HepG2 (cell line): Measurements from ENCODE around the gene TEX22. TPM values are rescaled to one million over a fixed set of nuclear protein-coding genes. Genes with fewer than 3 reads are reported as not detected.
A peak's percentile ranks its signal among the peaks of the same experiment; 100 is the strongest.

Experiments
- ATAC-seq: fragments of 200-7000 bp; cut with Tn5 transposase; 3 replicates; pipeline ENCODE4 v1.9.1; 2020; ENCODE audit warnings: mild to moderate bottlenecking, moderate library complexity
- BruUV-seq: library from RNA; stranded (reverse); fragments of 400-500 nt; replicated peaks from 2 replicates; lab custom pipeline; 2021; lab: Mats Ljungman, UMichigan
- CTCF ChIA-PET: fragments of 300-600 bp; formaldehyde crosslinking; extraction: SDS; loops from one replicate; lab custom pipeline; 2021; ENCODE audit warnings: low total read pairs, inconsistent platforms, low intra/inter-chr PET ratio; lab: Yijun Ruan, JAX
- POLR2A ChIA-PET: fragments of 350-600 bp; sonication (Branson Sonifier 250); formaldehyde crosslinking; loops from one replicate; lab custom pipeline; 2020; ENCODE audit warnings: antibody characterized with exemption, inconsistent platforms; lab: Yijun Ruan, JAX
- DNase-seq: peaks from one replicate; pipeline ENCODE4 v3.0.0-alpha.2; 2015; ENCODE audit warnings: low spot score
- FAIRE-seq: peaks from 3 replicates; lab custom pipeline; 2011; peaks lifted over from hg19 to GRCh38; lab: Jason Lieb, UNC
- H2AFZ ChIP-seq: one replicate; pipeline ENCODE4 v1.6.1; 2011; ENCODE audit warnings: low read length, inconsistent platforms
- H3K27ac ChIP-seq: fragments of 300-600 bp; 3 replicates; pipeline ENCODE4 v1.8.0; 2011; ENCODE audit warnings: mixed run types, mild to moderate bottlenecking, mixed read lengths, low read length, inconsistent platforms; ENCODE audit not compliant: insufficient read depth; ENCODE audit errors: extremely low read length
- H3K27me3 ChIP-seq, 2 experiments: fragments of 200-600 bp in 1 of 2; 2 replicates in 1 of 2; 3 replicates in 1 of 2; pipeline versions ENCODE4 v1.6.0 to v1.8.0; 2011; ENCODE audit warnings: low read length in 2 of 2, mild to moderate bottlenecking in 2 of 2, moderate library complexity in 2 of 2, inconsistent platforms in 1 of 2; ENCODE audit not compliant: insufficient read depth in 2 of 2, control insufficient read depth in 1 of 2
- H3K36me3 ChIP-seq, 2 experiments: fragments of 200-600 bp in 1 of 2; replicated peaks in 1 of 2; 2 replicates in 1 of 2; 3 replicates in 1 of 2; pipeline versions ENCODE4 v1.5.1 to v1.8.0; 2011; ENCODE audit warnings: low read length in 2 of 2, inconsistent platforms in 1 of 2; ENCODE audit not compliant: insufficient read depth in 2 of 2, control insufficient read depth in 1 of 2
- H3K4me1 ChIP-seq: 2 replicates; pipeline ENCODE4 v1.5.1; 2012; ENCODE audit warnings: low read length, inconsistent platforms; ENCODE audit not compliant: insufficient read depth
- H3K4me2 ChIP-seq: 2 replicates; pipeline ENCODE4 v1.6.0; 2011; ENCODE audit warnings: low read depth, low read length, inconsistent platforms
- H3K4me3 ChIP-seq, 3 experiments: fragments of 200-600 bp in 1 of 3; sonication (generic), shearing (Covaris generic) in 1 of 3; replicated peaks in 1 of 3; 2 replicates each; pipeline ENCODE4 v1.5.1; 2011 to 2016; ENCODE audit warnings: low read length in 3 of 3, inconsistent platforms in 2 of 3, low read depth in 2 of 3, mild to moderate bottlenecking in 2 of 3, control low read depth in 1 of 3, mixed read lengths in 1 of 3; ENCODE audit not compliant: insufficient read depth in 1 of 3
- H3K79me2 ChIP-seq: one replicate; pipeline ENCODE4 v1.6.1; 2011; ENCODE audit warnings: low read length, inconsistent platforms; ENCODE audit not compliant: insufficient read depth
- H3K9ac ChIP-seq: 2 replicates; pipeline ENCODE4 v1.6.0; 2011; ENCODE audit warnings: mild to moderate bottlenecking, low read depth, low read length, inconsistent platforms; ENCODE audit not compliant: insufficient read depth
- H3K9me3 ChIP-seq: 2 replicates; pipeline ENCODE4 v1.5.1; 2012; ENCODE audit warnings: mild to moderate bottlenecking, low read length
- H4K20me1 ChIP-seq: 2 replicates; pipeline ENCODE4 v1.6.0; 2011; ENCODE audit warnings: inconsistent platforms, mild to moderate bottlenecking, low read length, moderate library complexity; ENCODE audit not compliant: insufficient read depth
- KDM6A ChIP-seq: IDR thresholded peaks from 2 replicates; pipeline ENCODE4 v1.6.1; 2016; ENCODE audit warnings: low read depth
- MAFF ChIP-seq: IDR thresholded peaks from 2 replicates; pipeline ENCODE4 v1.6.1; 2011; ENCODE audit warnings: low read depth, low read length, improper control_type of control experiment
- MAFK ChIP-seq, 2 experiments: IDR thresholded peaks in 1 of 2; conservative IDR thresholded peaks in 1 of 2; 2 replicates each; pipeline ENCODE4 v1.6.1; 2011; ENCODE audit warnings: improper control_type of control experiment in 2 of 2, low read length in 2 of 2
- NFATC3 ChIP-seq: sonication (generic); formaldehyde crosslinking; IDR thresholded peaks from 2 replicates; pipeline ENCODE4 v1.5.1; 2020; ENCODE audit warnings: mild to moderate bottlenecking, missing genetic modification reagents
- SMYD3 ChIP-seq: sonication (generic); formaldehyde crosslinking; IDR thresholded peaks from 2 replicates; pipeline ENCODE4 v1.8.1; 2023; ENCODE audit warnings: mild to moderate bottlenecking, missing genetic modification reagents
- ZNF263 ChIP-seq: sonication (generic); formaldehyde crosslinking; IDR thresholded peaks from 2 replicates; pipeline ENCODE4 v1.4.0; 2020; ENCODE audit warnings: missing genetic modification reagents
- ZNF282 ChIP-seq: fragments of 450-650 bp; IDR thresholded peaks from 2 replicates; pipeline ENCODE4 v1.6.1; 2018; ENCODE audit not compliant: partially characterized antibody
- WGBS: methylation state at CpG from one replicate; pipeline ENCODE4 v1.1.6; 2017; ENCODE audit warnings: low lambda C conversion rate; 5-methylcytosine and 5-hydroxymethylcytosine counted together
- in situ Hi-C: cut with HindIII; loops from 2 replicates; pipeline ENCODE4 v1.10.0; 2017; ENCODE audit warnings: low pct_unique_long_range_greater_than_20kb; ENCODE audit not compliant: extremely low pct_ligation_motif_present
- intact Hi-C: fragments of 100-400 bp; cut with micrococcal nuclease; formaldehyde crosslinking; loops from one replicate; pipeline ENCODE4 v1.10.0; 2022; ENCODE audit not compliant: unreplicated experiment
- polyA plus RNA-seq, 8 experiments: library from polyadenylated mRNA; depleted of rRNA in 3 of 8; stranded (reverse) in 7 of 8; unstranded in 1 of 8; fragments of >200 nt; fragmentation: Illumina TruSeq in 4 of 8; extraction: Trizol in 4 of 8; gene quantifications; 2 replicates each; pipeline versions ENCODE4 v1.2.1 to v1.2.3, GENCODE V29; 2011 to 2016; ENCODE audit warnings: low read depth in 4 of 8, missing spikeins in 1 of 8, mixed read lengths in 1 of 8; ENCODE audit not compliant: insufficient read depth in 1 of 8
- total RNA-seq, 5 experiments: library from RNA; depleted of rRNA; stranded (reverse); fragments of >200 nt; fragmentation: Illumina TruSeq; extraction: Trizol; gene quantifications; 2 replicates each; pipeline ENCODE4 v1.2.3, GENCODE V29; 2016; ENCODE audit warnings: low read depth in 1 of 5
- TF ChIP-seq, protein P1 (sequence below): sonication (generic); formaldehyde crosslinking; conservative IDR thresholded peaks from 2 replicates; pipeline ENCODE4 v1.4.0; 2020; ENCODE audit warnings: missing genetic modification reagents
- TF ChIP-seq, protein P2 (sequence below): sonication (generic); formaldehyde crosslinking; IDR thresholded peaks from 2 replicates; pipeline ENCODE4 v1.9.0; 2021; ENCODE audit warnings: missing genetic modification reagents, borderline replicate concordance

TEX22 gene
- total and polyA plus RNA-seq, 2 of the 13 experiments (the other 11 are each of a cell fraction or from before 2014, with no cell fraction given) = 0.07 to 0.27 TPM

DNA sequence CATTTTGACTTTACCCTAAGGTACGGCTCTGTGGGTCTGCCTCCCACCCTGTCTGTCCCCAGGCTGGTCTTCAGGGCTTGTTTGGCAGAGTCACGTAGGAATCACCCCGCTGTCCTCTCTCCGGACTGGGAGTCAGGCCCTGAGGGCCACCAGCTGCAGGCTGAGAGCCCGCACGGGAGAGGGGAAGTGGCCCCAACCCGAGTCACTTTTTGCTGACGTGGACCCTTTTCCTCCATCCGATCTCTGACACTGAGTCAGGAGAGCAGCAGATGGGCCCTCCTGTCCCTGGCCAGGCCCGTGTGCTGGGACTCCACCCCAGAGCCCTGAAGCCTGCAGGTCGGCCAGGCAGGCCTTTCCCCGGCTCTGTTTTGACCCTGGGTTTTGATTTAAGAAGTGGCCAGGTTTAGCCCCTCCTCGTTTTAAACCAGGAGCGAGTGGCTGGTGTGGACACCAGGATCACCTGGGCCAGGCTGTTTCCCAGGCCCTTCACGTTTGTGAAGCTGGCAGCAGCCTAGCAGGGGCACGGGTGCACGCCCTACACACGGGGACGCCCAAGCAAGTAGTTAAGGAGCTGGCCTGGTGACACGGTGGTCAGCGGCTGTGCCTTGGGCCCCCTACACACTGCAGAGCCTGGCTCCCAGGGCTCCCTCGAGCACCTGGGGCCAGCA is 12.5 kb upstream of the TEX22 start:
- ChIA-PET CTCF (no interaction called here), POLR2A (no interaction called here)
- no peak overlapping the region for H3K4me3 ChIP-seq
- H3K4me1 ChIP-seq = no peaks in the 10 kb centered on the region
- H2AFZ ChIP-seq = no peak overlapping the region
- no peaks in the 10 kb centered on the region for H3K9me3 ChIP-seq
- in situ Hi-C loops (no loop called here), intact Hi-C loops (no loop called here)
- H3K4me2 ChIP-seq = no peak overlapping the region
- no peaks in the 10 kb centered on the region for H3K36me3 ChIP-seq
- DNase-seq (no peak), FAIRE-seq (no peak), ATAC-seq (no peak)
- TF ChIP-seq ZNF282 = no peak
- peak; percentile 69 to 73; a peak in 3 of 4 replicates for TF ChIP-seq MAFK (conservative IDR thresholded peaks at IDR 0.05 in 1 of 2, IDR thresholded peaks at IDR 0.05 in 1 of 2; ENCODE audit: low read length in 2 of 2)
- TF ChIP-seq MAFF = peak; percentile 41; the same call in 1 of the 2 replicates
- H3K79me2 ChIP-seq = no peaks in the 10 kb centered on the region
- H4K20me1 ChIP-seq = no peaks in the 10 kb centered on the region
- WGBS = 93% methylated on average over 20 of the region's 22 CpGs
- BruUV-seq = no TSS peak
- H3K27me3 ChIP-seq = no peaks in the 10 kb centered on the region
- no peak overlapping the region for H3K27ac ChIP-seq
- no peak overlapping the region for H3K9ac ChIP-seq

DNA sequence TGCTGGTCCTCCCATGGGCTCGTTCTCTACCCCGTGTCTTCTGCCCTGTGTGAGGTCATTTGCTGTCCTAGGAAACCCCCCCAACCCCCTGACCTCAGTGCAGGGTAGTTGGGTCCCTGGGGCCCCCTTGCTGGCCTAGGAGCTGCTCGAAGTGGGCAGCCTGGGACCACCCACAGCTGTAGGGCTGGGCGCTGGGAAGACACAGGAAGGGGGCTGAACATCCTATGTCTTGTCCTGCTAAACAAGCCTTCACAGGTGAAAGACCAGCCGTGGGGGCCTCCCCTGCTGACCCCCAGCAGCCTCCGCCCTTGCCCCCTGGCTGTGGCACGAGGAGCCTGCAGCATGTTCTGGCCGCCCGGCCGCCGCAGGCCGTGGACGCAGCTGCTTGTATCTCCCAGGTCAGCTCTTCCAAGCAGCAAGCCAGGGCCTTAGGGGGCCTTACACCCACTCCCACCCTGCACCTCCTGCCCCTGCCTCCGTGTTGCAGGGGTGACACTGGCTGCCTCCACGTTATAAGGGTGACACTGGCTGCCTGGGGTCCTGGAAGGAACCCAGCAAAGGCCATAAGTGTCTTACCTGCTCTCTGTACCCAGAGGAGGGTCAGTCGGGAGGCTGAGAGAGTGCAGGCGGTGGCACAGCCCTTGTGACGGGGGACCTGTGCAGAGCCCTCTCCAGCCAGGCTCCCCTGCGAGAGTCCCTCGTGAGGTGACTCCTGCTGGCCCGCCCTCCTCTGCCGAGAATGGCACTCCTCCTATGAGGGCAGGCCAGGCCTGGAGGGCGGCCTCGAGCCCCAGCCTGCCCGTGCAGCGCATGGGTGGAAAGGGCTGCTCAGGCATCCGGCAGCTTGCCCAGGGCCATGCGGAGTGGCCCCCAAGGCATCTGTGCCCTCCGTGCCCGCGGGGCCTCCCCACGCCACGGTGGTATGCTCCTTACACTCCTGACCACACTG is 11.5 kb upstream of the TEX22 start:
- intact Hi-C loops = no loop called here
- Histone ChIP-seq H2AFZ (no peak overlapping the region), H3K27me3 (no peaks in the 10 kb centered on the region), H3K79me2 (no peaks in the 10 kb centered on the region), H3K4me2 (no peak overlapping the region), H3K4me3 (no peak overlapping the region), H3K9ac (no peak overlapping the region), H3K27ac (no peak overlapping the region), H3K4me1 (no peaks in the 10 kb centered on the region), H3K9me3 (no peaks in the 10 kb centered on the region), H4K20me1 (no peaks in the 10 kb centered on the region), H3K36me3 (no peaks in the 10 kb centered on the region)
- no peak for ATAC-seq
- WGBS = 93% methylated on average over 10 of the region's 33 CpGs
- ChIA-PET POLR2A (no interaction called here), CTCF (no interaction called here)
- in situ Hi-C loops = no loop called here
- no peak for FAIRE-seq
- no TSS peak for BruUV-seq
- DNase-seq = no peak
- TF ChIP-seq SMYD3 (CRISPR knock-in tag) = no peak
- TF ChIP-seq KDM6A (CRISPR knock-in tag) = no peak
- TF ChIP-seq, protein P1, sequence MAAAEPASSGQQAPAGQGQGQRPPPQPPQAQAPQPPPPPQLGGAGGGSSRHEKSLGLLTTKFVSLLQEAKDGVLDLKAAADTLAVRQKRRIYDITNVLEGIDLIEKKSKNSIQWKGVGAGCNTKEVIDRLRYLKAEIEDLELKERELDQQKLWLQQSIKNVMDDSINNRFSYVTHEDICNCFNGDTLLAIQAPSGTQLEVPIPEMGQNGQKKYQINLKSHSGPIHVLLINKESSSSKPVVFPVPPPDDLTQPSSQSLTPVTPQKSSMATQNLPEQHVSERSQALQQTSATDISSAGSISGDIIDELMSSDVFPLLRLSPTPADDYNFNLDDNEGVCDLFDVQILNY (CRISPR knock-in tag) = no peak
- TF ChIP-seq NFATC3 (CRISPR knock-in tag) = no peak
- TF ChIP-seq, protein P2, sequence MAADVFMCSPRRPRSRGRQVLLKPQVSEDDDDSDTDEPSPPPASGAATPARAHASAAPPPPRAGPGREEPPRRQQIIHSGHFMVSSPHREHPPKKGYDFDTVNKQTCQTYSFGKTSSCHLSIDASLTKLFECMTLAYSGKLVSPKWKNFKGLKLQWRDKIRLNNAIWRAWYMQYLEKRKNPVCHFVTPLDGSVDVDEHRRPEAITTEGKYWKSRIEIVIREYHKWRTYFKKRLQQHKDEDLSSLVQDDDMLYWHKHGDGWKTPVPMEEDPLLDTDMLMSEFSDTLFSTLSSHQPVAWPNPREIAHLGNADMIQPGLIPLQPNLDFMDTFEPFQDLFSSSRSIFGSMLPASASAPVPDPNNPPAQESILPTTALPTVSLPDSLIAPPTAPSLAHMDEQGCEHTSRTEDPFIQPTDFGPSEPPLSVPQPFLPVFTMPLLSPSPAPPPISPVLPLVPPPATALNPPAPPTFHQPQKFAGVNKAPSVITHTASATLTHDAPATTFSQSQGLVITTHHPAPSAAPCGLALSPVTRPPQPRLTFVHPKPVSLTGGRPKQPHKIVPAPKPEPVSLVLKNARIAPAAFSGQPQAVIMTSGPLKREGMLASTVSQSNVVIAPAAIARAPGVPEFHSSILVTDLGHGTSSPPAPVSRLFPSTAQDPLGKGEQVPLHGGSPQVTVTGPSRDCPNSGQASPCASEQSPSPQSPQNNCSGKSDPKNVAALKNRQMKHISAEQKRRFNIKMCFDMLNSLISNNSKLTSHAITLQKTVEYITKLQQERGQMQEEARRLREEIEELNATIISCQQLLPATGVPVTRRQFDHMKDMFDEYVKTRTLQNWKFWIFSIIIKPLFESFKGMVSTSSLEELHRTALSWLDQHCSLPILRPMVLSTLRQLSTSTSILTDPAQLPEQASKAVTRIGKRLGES (CRISPR knock-in tag) = no peak
- no peak for TF ChIP-seq ZNF263 (CRISPR knock-in tag)
